ENCODE data around the gene LRRC26. TPM values are rescaled to one million over a fixed set of nuclear protein-coding genes. Genes with fewer than 3 reads are reported as not detected.

LRRC26 gene
- total RNA-seq, 1 experiment from 2014 or later: 2.4 TPM

DNA sequence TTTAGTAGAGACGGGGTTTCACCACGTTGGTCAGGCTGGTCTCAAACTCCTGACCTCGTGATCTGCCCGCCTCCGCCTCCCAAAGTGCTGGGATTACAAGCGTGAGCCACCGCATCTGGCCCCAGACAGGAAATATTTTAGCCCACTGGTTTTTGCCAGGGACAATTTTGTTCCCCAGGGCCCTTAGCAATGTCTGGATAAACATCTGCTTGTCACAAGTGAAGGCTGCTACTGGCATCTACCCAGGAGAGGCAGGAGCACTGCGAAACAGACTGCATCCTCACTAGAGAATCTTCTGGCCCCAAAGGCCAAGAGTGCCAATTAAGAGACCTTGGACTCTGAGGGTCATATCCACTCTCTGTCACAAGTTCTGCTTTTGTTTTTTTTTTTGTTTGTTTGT, 33.1 kb upstream of the LRRC26 start (continued):
- TF ChIP-seq, protein P1, sequence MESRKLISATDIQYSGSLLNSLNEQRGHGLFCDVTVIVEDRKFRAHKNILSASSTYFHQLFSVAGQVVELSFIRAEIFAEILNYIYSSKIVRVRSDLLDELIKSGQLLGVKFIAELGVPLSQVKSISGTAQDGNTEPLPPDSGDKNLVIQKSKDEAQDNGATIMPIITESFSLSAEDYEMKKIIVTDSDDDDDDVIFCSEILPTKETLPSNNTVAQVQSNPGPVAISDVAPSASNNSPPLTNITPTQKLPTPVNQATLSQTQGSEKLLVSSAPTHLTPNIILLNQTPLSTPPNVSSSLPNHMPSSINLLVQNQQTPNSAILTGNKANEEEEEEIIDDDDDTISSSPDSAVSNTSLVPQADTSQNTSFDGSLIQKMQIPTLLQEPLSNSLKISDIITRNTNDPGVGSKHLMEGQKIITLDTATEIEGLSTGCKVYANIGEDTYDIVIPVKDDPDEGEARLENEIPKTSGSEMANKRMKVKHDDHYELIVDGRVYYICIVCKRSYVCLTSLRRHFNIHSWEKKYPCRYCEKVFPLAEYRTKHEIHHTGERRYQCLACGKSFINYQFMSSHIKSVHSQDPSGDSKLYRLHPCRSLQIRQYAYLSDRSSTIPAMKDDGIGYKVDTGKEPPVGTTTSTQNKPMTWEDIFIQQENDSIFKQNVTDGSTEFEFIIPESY (IDR thresholded peaks at IDR 0.05; ENCODE audit: extremely low read depth, insufficient replicate concordance, low read length): no peak
- TF ChIP-seq, protein P2, sequence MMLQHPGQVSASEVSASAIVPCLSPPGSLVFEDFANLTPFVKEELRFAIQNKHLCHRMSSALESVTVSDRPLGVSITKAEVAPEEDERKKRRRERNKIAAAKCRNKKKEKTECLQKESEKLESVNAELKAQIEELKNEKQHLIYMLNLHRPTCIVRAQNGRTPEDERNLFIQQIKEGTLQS (IDR thresholded peaks at IDR 0.05): no peak

GRCh38 chr9:137201205-137201868, 31.5 kb upstream of the LRRC26 start:
- H3K79me2 ChIP-seq (ENCODE audit: insufficient read depth, low read length): peaks cover 52% of the 10 kb centered on the region
- peak overlapping the region; percentile 61 to 81 for H3K4me3 ChIP-seq (replicated peaks in 1 of 2; ENCODE audit: low read depth in 1 of 2, low read length in 2 of 2)
- H4K20me1 ChIP-seq (ENCODE audit: insufficient read depth): no peaks in the 10 kb centered on the region
- BruUV-seq (replicated peaks): no TSS peak
- RAD21 ChIA-PET (ENCODE audit: low non-redundant PET in 1 of 2, low total read pairs in 2 of 2, uncharacterized antibody in 2 of 2, unreplicated experiment in 2 of 2): interaction anchor here in 1 of 2 experiments (1.1 kb wide), 1 partner anchor 12 kb away, joined by 4 read pairs; the partner anchor contains the start of gene SSNA1
- H3K9ac ChIP-seq (ENCODE audit: low read length): peak overlapping the region; percentile 77
- POLR2A ChIA-PET: interaction anchor here (0.8 to 1.2 kb wide), 12 partner anchors 9 to 133 kb away, joined by 3 to 17 read pairs (median 4); partner anchors contain the start of genes ANAPC2, MAN1B1, RNF224 and SSNA1
- CTCF ChIA-PET: interaction anchor here (0.5 to 2.0 kb wide), 6 partner anchors 12 to 152 kb away, joined by 3 to 7 read pairs (median 3); partner anchors contain the start of genes CYSRT1 and RNF224
- intact Hi-C loops (cut with micrococcal nuclease): no loop called here
- no peaks in the 10 kb centered on the region for H3K9me2 ChIP-seq (ENCODE audit: insufficient read depth)
- H2AFZ ChIP-seq (ENCODE audit: low read depth, low read length, poor library complexity, severe bottlenecking): no peak overlapping the region
- peak overlapping the region; percentile 68 for H3K27ac ChIP-seq (ENCODE audit: low read depth, low read length)
- TF ChIP-seq ZNF274 (IDR thresholded peaks at IDR 0.05; ENCODE audit: low read depth, low read length) (no peak), CTCF (IDR thresholded peaks at IDR 0.05 in 2 of 3, conservative IDR thresholded peaks at IDR 0.05 in 1 of 3; ENCODE audit: borderline replicate concordance in 1 of 3, insufficient read depth in 1 of 3, low read depth in 2 of 3, low read length in 2 of 3) (no peak), SP1 (IDR thresholded peaks at IDR 0.05; ENCODE audit: low read depth) (no peak), SRF (IDR thresholded peaks at IDR 0.05; ENCODE audit: low read depth) (no peak), YY1 (IDR thresholded peaks at IDR 0.05; ENCODE audit: extremely low read depth, insufficient replicate concordance, low read depth, low read length) (no peak), MAX (IDR thresholded peaks at IDR 0.05) (no peak), RAD21 (IDR thresholded peaks at IDR 0.05; ENCODE audit: low read depth) (no peak), JUND (IDR thresholded peaks at IDR 0.05) (no peak), ZFX (IDR thresholded peaks at IDR 0.05) (no peak), EGR1 (IDR thresholded peaks at IDR 0.05; ENCODE audit: low read depth) (no peak), FOSL1 (IDR thresholded peaks at IDR 0.05; ENCODE audit: low read depth) (no peak)
- TF ChIP-seq, protein P2 (IDR thresholded peaks at IDR 0.05): no peak
- H3K27me3 ChIP-seq (ENCODE audit: insufficient read depth, low read length): no peaks in the 10 kb centered on the region
- peak; percentile 16 for ATAC-seq
- peaks cover 31 to 52% of the 10 kb centered on the region in 2 experiments for H3K4me1 ChIP-seq (ENCODE audit: control insufficient read depth in 1 of 2, insufficient read depth in 2 of 2, low read length in 2 of 2)
- peak overlapping the region; percentile 95 for H3K4me2 ChIP-seq (ENCODE audit: low read length)
- DNase-seq (ENCODE audit: low read depth, low spot score): no peak
- no peaks in the 10 kb centered on the region for H3K9me3 ChIP-seq (ENCODE audit: control insufficient read depth in 1 of 2, insufficient read depth in 1 of 2, low read depth in 1 of 2, low read length in 2 of 2)
- peaks cover 0 to 3% of the 10 kb centered on the region in 2 experiments; a peak in 1 of 4 replicates for H3K36me3 ChIP-seq (ENCODE audit: control insufficient read depth in 1 of 2, insufficient read depth in 2 of 2, low read length in 2 of 2)

Measured in HCT116 (cell line).